Natural killer cell treated with Interleukin-12 subunit alpha and Interleukin-12 subunit beta and Interleukin-15 and Interleukin-18, amount 100 ng/mL, for 72 hours (primary cell): ENCODE data around the gene COX8A. TPM values are rescaled to one million over a fixed set of nuclear protein-coding genes. Genes with fewer than 3 reads are reported as not detected.

Experiments
- ATAC-seq, 2 donors: fragments of 150-1000 bp; cut with Tn5 transposase in 1 of 2; sonication (Bioruptor Pico), chemical (Tn5 transposase) in 1 of 2; 2 replicates each; pipeline ENCODE4 v1.10.0; 2021
- DNase-seq: peaks from one replicate; pipeline ENCODE4 v3.0.0; 2022; ENCODE audit warnings: low spot score
- H3K27ac Mint-ChIP-seq, 2 donors: 1 replicate in 1 of 2; 2 replicates in 1 of 2; pipeline ENCODE4 v1.8.0; 2022; ENCODE audit warnings: mixed read lengths in 2 of 2, mild to moderate bottlenecking in 1 of 2, moderate library complexity in 1 of 2
- H3K27me3 Mint-ChIP-seq, 2 donors: 1 replicate in 1 of 2; 2 replicates in 1 of 2; pipeline ENCODE4 v1.8.0; 2022; ENCODE audit warnings: mixed read lengths in 2 of 2
- H3K36me3 Mint-ChIP-seq: one replicate; pipeline ENCODE4 v1.8.0; 2022; ENCODE audit warnings: mixed read lengths
- H3K4me1 Mint-ChIP-seq, 2 donors: 1 replicate in 1 of 2; 2 replicates in 1 of 2; pipeline ENCODE4 v1.8.0; 2022; ENCODE audit warnings: low read depth in 2 of 2, mixed read lengths in 2 of 2, mild to moderate bottlenecking in 1 of 2
- H3K4me3 Mint-ChIP-seq: one replicate; pipeline ENCODE4 v1.8.0; 2022; ENCODE audit warnings: mixed read lengths
- H3K9me3 Mint-ChIP-seq: 2 replicates; pipeline ENCODE4 v1.8.0; 2022; ENCODE audit warnings: mixed read lengths
- total RNA-seq, 2 donors: library from RNA; stranded (reverse); gene quantifications; one replicate each; pipeline ENCODE4 v1.2.3, GENCODE V29; 2022

The COX8A gene
- total RNA-seq, 2 donors from 2014 or later = 383 to 427 TPM

DNA sequence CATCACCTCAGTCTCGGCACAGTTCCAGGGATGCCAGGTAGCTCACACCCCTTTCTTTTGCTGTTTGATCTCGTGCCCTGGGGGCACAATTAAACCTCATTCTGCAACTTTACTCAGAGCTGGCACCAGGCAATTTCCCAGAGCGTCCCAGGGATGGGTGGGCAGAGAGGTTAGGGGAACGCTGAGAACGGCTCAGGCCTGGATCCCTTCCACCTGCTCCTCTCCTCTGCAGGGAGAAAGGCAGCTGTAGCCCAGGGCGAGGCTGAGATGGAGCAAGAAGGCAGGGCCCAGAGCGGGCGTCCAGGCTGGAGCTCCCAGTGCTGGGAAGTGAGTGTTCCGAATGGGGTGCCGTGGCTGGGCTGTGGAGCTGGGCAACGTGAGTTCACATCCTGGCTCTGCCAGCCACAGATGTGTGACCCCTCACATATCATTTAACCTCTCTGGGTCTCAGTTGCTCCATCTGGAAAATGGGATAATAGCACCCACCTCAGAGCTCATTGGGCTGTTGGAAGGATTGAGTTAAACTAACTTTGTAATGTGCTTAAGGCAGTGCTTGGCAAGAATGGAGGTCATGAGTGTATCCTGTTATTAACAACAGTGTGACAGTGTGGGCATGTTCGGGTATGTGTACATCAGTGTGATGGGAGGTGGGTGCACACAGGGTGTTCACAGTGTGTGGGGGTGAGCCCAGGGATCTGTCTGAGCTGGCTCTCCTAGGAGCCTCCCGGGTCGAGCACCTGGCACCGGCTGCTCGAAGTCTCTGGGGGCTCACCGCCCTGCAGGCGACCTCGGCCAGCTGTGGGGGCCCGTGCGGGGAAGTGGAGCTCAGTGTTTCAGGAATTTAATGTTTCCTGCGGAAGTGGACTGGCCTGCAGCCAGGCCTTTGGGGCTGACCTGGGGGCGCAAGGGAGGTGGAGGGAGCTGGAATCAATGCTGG, 27.3 kb downstream of the COX8A start:
- H3K27me3 Mint-ChIP-seq = peaks cover 5 to 11% of the 10 kb centered on the region in 2 donors
- ATAC-seq (no peak), DNase-seq (no peak)
- H3K9me3 Mint-ChIP-seq = no peaks in the 10 kb centered on the region
- H3K36me3 Mint-ChIP-seq = peaks cover 6% of the 10 kb centered on the region
- peaks cover 0 to 8% of the 10 kb centered on the region in 2 donors for H3K4me1 Mint-ChIP-seq
- H3K27ac Mint-ChIP-seq = no peak overlapping the region
- peak overlapping the region; percentile 10 for H3K4me3 Mint-ChIP-seq

DNA sequence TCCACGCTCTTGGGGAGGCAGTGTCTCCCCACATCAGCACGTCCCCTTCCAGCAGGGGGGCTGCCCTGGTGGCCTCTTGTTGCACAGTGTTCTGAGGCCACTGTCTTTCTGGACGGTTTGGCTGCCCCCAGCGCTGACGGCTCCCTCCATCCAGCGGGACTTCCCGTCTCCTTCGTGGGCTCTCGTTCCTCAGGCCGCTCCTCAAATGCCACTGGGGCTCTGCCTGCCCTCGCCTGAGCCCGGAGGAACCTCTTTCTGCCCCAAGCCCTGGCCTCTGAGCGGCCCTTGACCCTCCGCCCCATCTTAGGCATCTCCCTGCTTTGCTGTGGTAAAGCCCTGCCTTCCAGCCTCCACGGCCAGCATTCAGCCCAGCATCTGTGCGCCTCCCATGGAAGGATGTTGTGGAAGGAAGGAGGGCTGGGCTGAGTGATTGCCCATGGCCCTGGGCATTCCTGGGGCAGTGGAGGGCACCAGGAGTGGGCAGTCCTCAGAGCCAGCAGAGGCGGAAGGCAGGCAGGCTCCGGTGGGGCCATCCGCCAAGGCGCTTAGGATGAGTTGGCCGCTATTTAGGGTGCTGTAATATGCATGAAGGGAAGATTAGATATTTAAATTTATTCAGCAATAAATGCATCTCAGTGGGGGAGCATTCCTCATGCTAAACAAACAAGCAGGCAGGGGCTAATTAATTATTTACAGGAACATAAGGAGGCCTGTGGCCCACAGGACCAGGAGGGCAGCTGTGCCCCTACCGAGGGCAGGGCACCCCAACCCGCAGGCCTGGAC, 29.6 kb downstream of the COX8A start:
- H3K9me3 Mint-ChIP-seq = no peaks in the 10 kb centered on the region
- peaks cover 21 to 27% of the 10 kb centered on the region in 2 donors for H3K27me3 Mint-ChIP-seq
- no peaks in the 10 kb centered on the region for H3K36me3 Mint-ChIP-seq
- H3K4me3 Mint-ChIP-seq = no peak overlapping the region
- peak overlapping the region in 1 of 2 donors; percentile 50 for H3K27ac Mint-ChIP-seq
- ATAC-seq (no peak), DNase-seq (no peak)
- peaks cover 14 to 15% of the 10 kb centered on the region in 2 donors for H3K4me1 Mint-ChIP-seq

- H3K9me3 Mint-ChIP-seq = no peaks in the 10 kb centered on the region
- DNase-seq (no peak), ATAC-seq (no peak)
- no peak overlapping the region for H3K4me3 Mint-ChIP-seq
- peaks cover 14 to 15% of the 10 kb centered on the region in 2 donors for H3K4me1 Mint-ChIP-seq
- peaks cover 21 to 27% of the 10 kb centered on the region in 2 donors for H3K27me3 Mint-ChIP-seq
- H3K36me3 Mint-ChIP-seq = no peaks in the 10 kb centered on the region
- H3K27ac Mint-ChIP-seq = no peak overlapping the region
Measured at GRCh38 chr11:64004590-64004984, 30.2 kb downstream of the COX8A start.

DNA sequence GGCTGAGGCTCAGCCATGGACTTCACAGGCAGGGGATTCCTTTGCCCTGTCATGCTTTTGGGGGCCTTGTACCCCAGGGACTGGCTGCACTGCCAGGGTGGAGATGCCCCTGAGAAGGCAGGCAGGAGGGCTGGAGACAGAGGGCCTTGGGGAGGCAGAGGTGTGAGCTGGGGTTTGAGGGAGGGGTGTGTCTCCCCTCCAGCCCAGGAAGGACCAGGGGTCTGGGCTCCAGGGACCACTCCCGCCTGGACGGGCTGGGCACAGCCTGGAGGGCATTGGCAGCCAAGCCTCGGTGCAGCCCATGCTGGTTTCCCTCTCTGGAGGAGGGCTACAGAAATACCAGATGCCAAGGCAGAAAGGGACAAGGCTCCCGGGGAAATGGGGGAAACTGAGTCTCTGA, 31.3 kb downstream of the COX8A start:
- Mint-ChIP-seq H3K27me3 (peaks cover 21 to 27% of the 10 kb centered on the region in 2 donors), H3K4me3 (no peak overlapping the region), H3K4me1 (peaks cover 19 to 22% of the 10 kb centered on the region in 2 donors), H3K36me3 (no peaks in the 10 kb centered on the region), H3K27ac (no peak overlapping the region), H3K9me3 (peaks cover 8% of the 10 kb centered on the region)
- no peak for ATAC-seq
- DNase-seq = no peak

DNA sequence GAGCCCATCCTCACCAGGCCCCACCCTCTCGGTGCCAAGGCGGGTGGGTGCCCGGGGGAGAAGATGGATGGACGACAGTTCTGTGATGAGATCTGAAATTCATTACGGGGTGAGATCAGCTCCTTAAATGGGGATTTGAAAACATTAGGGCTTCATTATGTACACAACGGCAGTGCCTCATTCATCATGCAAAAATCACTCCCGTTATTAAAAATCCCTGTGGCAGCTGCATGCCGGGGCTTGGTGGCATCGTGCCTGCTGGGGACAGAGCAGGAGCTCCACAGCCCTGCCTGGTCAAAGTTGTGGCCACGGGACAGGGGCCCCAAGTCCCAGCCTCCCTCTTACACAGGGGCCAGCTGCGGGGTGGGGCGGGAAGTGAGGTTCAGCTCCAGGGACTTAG, 32.0 kb downstream of the COX8A start:
- Mint-ChIP-seq H3K36me3 (no peaks in the 10 kb centered on the region), H3K4me1 (peaks cover 19 to 29% of the 10 kb centered on the region in 2 donors), H3K27ac (no peak overlapping the region), H3K4me3 (no peak overlapping the region), H3K9me3 (peaks cover 12% of the 10 kb centered on the region), H3K27me3 (peaks cover 21 to 27% of the 10 kb centered on the region in 2 donors)
- ATAC-seq (no peak), DNase-seq (no peak)

DNA sequence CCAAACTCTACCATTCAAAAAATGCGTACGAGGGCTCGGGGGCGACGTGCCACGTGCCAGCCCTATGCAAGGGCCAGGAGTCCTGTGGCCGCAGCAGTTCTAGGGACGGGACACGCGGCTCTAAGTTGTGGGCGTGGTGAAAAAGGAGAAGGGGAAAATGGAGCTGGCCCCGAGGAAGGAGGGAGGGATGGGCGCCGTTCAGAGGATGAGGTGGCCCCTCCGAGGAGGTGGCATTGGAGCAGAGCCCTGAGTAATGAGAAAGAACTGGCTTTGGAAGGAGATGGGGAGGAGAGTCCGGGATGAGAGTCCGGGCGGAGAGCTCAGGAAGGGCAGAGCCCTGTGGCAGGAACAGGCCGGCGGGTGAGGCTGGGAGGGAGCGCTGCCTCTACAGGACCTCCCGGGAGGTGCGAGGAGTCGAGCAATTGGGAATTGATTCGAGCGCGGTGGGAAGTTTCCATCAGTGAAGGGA, 32.8 kb downstream of the COX8A start:
- H3K27ac Mint-ChIP-seq = no peak overlapping the region

GRCh38 chr11:64007629-64008282, 33.3 kb downstream of the COX8A start:
- peak; percentile 58 to 76 for ATAC-seq
- H3K4me3 Mint-ChIP-seq = peak overlapping the region; percentile 69
- no peaks in the 10 kb centered on the region for H3K36me3 Mint-ChIP-seq
- H3K9me3 Mint-ChIP-seq = peaks cover 12% of the 10 kb centered on the region
- peaks cover 19 to 25% of the 10 kb centered on the region in 2 donors for H3K4me1 Mint-ChIP-seq
- DNase-seq = no peak
- peaks cover 21 to 23% of the 10 kb centered on the region in 2 donors for H3K27me3 Mint-ChIP-seq
- no peak overlapping the region for H3K27ac Mint-ChIP-seq

More for the DNA sequence above, 32.8 kb downstream of the COX8A start:
- peaks cover 12% of the 10 kb centered on the region for H3K9me3 Mint-ChIP-seq
- peak overlapping the region; percentile 69 for H3K4me3 Mint-ChIP-seq
- peaks cover 21 to 23% of the 10 kb centered on the region in 2 donors for H3K27me3 Mint-ChIP-seq
- no peaks in the 10 kb centered on the region for H3K36me3 Mint-ChIP-seq
- DNase-seq (no peak), ATAC-seq (no peak)
- peaks cover 19 to 25% of the 10 kb centered on the region in 2 donors for H3K4me1 Mint-ChIP-seq

DNA sequence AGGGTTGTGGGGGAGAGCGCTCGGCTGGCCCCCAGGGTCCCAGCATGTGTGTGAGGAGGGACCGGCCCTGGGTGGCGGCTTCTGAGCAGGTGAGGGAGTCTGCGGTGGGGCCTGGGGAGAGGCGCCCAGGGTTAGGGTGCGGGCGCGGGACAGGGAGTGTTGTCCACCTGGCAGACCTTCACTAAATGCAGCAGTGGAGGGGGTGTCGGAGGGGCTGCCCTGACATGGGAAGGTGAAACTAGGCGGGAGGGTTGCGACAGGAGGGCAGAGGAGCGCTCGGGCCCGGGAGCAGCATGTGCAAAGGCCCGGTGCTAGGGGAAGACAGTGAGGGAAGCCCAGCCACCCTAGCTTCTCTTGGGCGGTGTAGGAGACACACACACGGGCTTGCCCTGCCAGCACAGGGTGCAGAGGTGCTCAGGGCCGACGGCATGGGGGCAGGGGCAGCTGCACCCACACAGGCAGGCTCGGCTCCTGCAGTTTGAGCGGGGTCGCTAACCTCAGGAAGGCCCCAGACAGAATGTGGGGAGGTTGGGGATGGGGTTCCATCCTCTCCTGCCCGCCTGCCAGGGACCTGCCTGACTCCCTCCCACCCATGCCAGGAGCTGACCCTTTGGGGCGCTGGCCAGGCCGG, 34.0 kb downstream of the COX8A start:
- peaks cover 21 to 23% of the 10 kb centered on the region in 2 donors for H3K27me3 Mint-ChIP-seq
- no peak overlapping the region for H3K27ac Mint-ChIP-seq
- no peaks in the 10 kb centered on the region for H3K36me3 Mint-ChIP-seq
- DNase-seq = no peak
- H3K9me3 Mint-ChIP-seq = peaks cover 12% of the 10 kb centered on the region
- no peak for ATAC-seq
- no peak overlapping the region for H3K4me3 Mint-ChIP-seq
- peaks cover 19 to 25% of the 10 kb centered on the region in 2 donors for H3K4me1 Mint-ChIP-seq

- no peak for ATAC-seq
- H3K4me1 Mint-ChIP-seq = peaks cover 19 to 25% of the 10 kb centered on the region in 2 donors
- no peak overlapping the region for H3K27ac Mint-ChIP-seq
- H3K9me3 Mint-ChIP-seq = peaks cover 12% of the 10 kb centered on the region
- H3K27me3 Mint-ChIP-seq = peaks cover 21 to 23% of the 10 kb centered on the region in 2 donors
- no peaks in the 10 kb centered on the region for H3K36me3 Mint-ChIP-seq
- DNase-seq = no peak
- no peak overlapping the region for H3K4me3 Mint-ChIP-seq
Measured at GRCh38 chr11:64008914-64009633, 34.7 kb downstream of the COX8A start.

GRCh38 chr11:64009710-64010109, 35.3 kb downstream of the COX8A start:
- no peaks in the 10 kb centered on the region for H3K36me3 Mint-ChIP-seq
- no peak for ATAC-seq

DNA sequence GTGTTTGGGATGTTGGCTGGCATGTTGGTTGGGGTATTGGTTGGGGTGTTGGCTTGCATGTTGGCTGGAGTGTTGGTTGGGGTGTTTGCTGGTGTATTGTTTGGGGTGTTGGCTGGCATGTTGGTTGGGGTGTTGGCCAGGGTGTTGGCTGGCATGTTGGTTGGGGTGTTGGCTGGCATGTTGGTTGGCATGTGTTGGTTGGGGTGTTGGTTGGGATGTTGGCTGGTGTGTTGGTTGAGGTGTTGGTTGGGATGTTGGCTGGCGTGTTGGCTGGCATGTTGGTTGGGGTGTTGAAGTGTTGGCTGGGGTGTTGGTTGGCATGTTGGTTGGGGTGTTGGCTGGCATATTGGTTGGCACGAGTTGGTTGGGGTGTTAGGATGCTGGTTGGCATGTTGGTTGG, 36.4 kb downstream of the COX8A start:
- H3K27ac Mint-ChIP-seq = peak overlapping the region in 1 of 2 donors; percentile 45
- ATAC-seq (no peak), DNase-seq (no peak)
- H3K4me1 Mint-ChIP-seq = peaks cover 19 to 25% of the 10 kb centered on the region in 2 donors
- H3K4me3 Mint-ChIP-seq = no peak overlapping the region
- H3K27me3 Mint-ChIP-seq = peaks cover 21% of the 10 kb centered on the region in 2 donors
- peaks cover 12% of the 10 kb centered on the region for H3K9me3 Mint-ChIP-seq
- no peaks in the 10 kb centered on the region for H3K36me3 Mint-ChIP-seq

More at GRCh38 chr11:64009710-64010109, 35.3 kb downstream of the COX8A start:
- no peak overlapping the region for H3K27ac Mint-ChIP-seq
- H3K9me3 Mint-ChIP-seq = peaks cover 12% of the 10 kb centered on the region
- H3K27me3 Mint-ChIP-seq = peaks cover 21 to 23% of the 10 kb centered on the region in 2 donors
- no peak overlapping the region for H3K4me3 Mint-ChIP-seq
- no peak for DNase-seq
- peaks cover 19 to 25% of the 10 kb centered on the region in 2 donors for H3K4me1 Mint-ChIP-seq

DNA sequence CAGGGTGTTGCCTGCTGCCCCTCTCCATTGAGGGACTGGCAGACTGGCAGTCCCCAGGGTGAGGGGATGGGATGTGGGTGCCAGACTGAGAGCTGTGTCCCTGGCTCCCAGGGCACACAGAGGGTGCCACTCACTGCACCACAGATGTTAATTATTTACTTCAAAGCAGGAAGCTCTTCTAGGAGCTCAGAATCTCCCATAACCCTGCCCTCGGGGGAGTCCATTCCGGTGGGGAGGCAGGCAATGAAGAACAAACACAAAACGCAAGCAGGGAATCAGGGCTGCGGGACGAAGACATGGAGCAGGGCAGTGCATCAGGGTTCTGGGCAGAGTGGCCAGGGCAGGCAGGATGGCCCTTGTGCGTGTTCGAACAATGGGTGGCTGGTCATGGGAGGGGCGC, 37.0 kb downstream of the COX8A start:
- Mint-ChIP-seq H3K4me3 (no peak overlapping the region), H3K9me3 (peaks cover 12% of the 10 kb centered on the region), H3K4me1 (peaks cover 19 to 25% of the 10 kb centered on the region in 2 donors), H3K36me3 (no peaks in the 10 kb centered on the region), H3K27me3 (peaks cover 18 to 20% of the 10 kb centered on the region in 2 donors), H3K27ac (peak overlapping the region in 1 of 2 donors; percentile 29)
- DNase-seq (no peak), ATAC-seq (no peak)
